COLO668 (cell line): ENCODE results near the gene PHLPP2.

Experiments
- DNase-seq: peaks from one replicate; lab custom pipeline; 2025; ENCODE audit not compliant: unreplicated experiment; lab: John Stamatoyannopoulos, UW

Gene PHLPP2, protein sequence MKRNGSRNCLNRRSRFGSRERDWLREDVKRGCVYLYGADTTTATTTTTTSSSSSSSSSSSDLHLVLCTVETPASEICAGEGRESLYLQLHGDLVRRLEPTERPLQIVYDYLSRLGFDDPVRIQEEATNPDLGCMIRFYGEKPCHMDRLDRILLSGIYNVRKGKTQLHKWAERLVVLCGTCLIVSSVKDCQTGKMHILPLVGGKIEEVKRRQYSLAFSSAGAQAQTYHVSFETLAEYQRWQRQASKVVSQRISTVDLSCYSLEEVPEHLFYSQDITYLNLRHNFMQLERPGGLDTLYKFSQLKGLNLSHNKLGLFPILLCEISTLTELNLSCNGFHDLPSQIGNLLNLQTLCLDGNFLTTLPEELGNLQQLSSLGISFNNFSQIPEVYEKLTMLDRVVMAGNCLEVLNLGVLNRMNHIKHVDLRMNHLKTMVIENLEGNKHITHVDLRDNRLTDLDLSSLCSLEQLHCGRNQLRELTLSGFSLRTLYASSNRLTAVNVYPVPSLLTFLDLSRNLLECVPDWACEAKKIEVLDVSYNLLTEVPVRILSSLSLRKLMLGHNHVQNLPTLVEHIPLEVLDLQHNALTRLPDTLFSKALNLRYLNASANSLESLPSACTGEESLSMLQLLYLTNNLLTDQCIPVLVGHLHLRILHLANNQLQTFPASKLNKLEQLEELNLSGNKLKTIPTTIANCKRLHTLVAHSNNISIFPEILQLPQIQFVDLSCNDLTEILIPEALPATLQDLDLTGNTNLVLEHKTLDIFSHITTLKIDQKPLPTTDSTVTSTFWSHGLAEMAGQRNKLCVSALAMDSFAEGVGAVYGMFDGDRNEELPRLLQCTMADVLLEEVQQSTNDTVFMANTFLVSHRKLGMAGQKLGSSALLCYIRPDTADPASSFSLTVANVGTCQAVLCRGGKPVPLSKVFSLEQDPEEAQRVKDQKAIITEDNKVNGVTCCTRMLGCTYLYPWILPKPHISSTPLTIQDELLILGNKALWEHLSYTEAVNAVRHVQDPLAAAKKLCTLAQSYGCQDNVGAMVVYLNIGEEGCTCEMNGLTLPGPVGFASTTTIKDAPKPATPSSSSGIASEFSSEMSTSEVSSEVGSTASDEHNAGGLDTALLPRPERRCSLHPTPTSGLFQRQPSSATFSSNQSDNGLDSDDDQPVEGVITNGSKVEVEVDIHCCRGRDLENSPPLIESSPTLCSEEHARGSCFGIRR (N-terminal part only)

DNA sequence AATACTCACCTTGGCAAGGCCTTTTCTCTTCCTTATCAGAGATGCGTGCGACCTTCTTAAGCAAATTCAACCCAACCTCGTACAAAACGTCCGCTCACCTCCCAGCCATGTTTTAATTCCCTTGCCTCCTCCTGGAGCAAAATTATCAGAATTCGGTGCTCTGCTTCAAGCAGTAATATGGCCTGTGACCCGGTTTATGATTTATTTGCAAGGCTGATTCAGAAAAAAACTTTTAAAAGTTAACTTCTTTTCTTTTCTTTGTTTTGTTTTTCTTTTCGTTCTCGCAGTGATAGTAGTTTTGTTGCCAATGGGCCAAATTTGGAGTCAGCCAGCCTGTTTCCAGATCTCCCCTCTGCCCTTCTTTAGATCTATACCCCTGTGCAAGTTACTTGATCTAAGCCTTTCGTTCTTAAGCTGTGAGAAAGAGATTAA is at the start of gene PHLPP2:
Gene PHLPP2 (minus strand): TSS at position 382 of the 432 bp plus-strand sequence. CDS start 9,906 bp downstream, outside the sequence.
- no peak for DNase-seq

DNA sequence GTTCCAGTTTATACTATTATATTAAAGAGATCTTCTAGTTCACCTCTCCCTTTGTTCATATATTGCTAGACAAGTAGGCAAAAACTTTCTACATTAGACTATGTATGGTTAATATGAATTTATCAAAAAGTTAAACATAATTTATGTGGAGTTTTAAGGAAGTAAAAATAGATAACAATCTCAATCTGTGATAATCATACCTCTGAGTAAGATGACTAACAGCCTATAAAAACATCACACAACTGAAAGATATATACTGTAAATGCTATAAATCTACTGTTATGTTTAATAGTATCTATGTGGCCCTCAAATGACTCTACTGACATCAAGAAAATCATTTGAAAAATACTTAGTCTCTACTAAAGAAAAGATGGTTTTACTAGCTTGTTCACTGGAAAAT is 47.1 kb upstream of the PHLPP2 start:
- DNase-seq = no peak

DNA sequence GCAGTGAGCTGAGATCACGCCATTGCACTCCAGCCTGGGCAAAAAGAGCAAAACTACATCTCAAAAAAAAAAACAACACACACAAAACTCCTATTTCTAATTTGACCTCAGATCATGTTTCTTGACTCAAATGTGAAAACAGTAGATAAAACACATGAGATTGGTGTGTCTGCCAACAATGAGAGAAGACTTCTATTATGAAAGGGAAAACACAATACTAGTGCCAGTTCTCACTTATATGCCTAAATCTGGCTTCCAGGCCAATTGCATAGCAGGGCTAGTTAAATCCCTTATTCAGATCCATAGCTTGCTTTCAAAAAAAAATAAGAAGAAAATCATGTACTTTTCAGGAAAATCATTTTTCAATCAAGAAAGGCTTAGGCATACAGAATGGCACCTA is 44.7 kb upstream of the PHLPP2 start:
- DNase-seq = no peak

DNA sequence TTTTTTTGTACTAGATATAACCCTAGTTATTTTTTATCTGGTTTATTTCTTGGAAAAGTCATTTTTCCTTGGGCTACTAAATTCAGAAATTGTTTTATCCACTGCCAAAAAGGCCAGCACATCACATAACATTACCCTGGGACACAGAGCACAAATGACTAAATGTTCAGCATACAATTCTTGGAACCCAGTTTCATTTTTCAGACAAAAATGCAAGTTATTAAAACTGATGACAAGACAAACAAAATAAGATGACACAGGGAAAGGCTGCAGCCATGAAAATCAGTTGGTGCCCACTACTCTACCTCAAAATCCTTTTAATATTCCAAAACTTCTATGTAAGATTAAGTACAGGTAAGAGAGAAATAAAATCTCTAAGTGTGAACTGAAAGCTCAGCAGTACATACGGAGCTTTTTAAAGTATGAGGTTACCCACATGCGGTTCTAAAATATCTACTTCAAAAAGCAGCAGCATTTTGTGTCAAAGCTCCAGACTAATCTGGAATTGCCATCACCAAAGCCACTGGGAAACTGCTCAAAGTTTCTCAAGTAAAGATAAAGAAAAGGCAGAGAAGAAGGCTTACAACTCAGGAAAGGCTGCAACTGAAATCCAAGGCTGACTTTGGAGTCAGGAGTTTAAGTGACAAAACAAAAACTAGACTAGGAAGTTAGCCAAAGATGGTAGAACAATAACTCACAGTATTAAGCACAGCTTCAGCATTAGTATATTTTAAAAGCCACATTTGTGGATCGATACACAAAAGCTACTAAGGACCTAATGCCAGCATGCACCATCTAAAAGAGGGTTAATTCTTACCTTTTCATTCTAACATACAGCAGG is 42.8 kb upstream of the PHLPP2 start:
- DNase-seq = no peak

DNA sequence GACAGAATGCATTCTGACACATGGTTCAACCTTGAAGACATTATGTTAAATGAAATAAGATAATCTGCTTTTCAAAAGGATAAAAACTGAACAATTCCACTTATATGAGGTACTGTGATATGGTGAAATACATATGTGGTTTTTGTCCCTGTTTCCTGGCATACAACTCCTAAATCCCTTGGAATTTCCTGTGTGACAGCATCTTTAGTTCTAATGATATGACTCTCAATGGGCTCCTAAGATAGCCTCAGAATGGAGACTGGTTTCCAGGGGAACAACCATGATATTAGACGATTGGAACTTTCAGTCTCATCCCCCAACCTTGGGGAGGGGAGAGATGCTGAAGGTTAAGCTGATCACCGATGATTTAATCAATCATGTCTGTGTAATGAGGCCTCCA is 37.7 kb upstream of the PHLPP2 start:
- no peak for DNase-seq

DNA sequence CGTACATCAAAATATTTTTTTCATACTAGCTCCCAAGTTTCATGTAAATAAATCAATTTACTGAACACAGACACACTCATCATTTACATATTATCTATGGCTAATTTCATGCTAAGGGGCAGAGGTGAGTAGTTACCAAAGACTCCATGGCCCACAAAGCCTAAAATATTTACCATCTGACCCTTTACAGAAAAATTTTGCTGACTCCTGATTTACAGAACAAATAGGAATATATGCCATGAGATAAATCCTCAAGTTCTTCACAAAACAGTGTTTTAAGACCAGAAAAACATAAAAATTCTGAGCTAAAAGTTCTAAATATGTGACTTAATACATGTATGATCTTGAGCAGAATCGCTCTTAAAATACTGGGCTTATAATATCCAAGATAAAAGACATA is 36.6 kb upstream of the PHLPP2 start:
- no peak for DNase-seq

DNA sequence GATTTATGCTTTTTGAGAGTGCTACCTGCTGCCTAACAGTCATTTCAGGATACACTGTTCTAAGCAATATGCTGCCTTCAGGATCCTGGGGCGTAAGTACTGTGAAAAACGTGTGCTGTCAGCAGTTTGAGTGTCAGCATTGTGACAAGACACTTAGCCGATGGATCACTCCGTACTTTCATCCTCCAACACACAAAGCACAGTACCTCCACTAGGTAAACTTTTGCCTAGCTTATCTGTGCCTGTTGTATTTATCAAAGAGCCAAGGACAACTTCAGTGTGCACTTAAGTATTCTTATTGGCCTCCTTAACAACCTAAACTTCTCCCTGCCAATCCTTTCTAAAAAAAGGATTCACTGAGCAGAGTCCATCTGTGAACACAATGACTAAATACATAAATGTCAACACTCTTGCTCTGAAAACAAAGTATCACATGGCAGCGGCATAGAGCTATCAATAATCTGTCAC is 33.8 kb upstream of the PHLPP2 start:
- no peak for DNase-seq

DNA sequence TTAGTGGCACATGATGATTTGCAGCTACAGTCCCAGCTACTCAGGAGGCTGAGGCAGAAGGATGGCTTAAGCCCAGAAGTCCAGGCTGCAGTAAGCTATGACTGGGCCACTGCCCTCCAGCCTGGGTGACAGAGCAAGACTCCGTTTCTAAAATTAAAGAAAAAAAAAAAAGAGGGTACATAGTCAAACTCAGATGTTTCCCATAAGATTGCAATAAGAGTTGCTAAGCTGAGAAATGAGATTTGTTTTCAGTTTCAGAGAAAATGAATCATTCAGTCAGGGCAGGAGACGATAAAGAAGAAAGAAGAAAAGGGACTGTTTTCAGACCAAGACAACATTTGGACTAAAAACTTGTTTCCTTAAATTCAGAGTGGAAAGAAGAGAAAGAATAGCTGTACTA is 30.2 kb upstream of the PHLPP2 start:
- no peak for DNase-seq

DNA sequence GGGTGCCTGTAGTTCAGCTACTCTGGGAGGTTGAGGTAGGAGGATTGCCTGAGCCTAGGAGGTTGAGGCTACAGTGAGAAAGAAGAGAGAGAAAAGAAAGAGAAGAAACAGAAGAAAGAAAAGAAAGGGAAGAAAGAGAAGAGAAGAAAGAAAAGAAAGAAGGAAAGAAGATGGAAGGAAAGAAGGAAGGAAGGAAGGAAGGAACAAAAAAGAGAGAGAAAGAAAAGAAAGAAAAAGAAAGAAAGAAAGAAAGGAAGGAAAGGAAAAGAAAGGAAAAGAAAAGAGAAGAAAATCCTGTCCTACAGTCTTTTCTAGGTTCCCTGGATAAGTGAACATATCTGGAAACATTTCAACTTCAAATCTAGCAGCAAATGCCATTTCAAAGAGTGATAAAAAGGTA is 29.6 kb upstream of the PHLPP2 start:
- no peak for DNase-seq

DNA sequence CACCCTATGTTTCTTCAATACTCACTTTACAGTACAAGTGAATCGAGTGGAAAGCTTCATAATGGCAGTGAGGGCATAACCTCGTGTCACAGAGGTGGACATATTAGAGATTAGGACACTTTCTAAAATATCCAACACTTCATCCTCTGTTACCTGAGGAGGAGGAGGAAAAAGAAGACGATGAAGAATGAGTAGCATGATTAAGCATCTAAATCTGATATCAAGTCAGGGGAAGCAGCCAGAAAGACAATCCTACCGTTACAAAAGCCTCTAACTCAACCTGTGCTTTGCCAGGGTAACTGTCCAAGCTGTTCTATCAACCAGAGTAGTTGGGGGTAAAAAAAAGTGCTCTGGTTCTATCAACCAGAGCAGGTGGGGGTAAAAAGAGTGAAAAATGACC is 23.7 kb upstream of the PHLPP2 start:
- DNase-seq = no peak

DNA sequence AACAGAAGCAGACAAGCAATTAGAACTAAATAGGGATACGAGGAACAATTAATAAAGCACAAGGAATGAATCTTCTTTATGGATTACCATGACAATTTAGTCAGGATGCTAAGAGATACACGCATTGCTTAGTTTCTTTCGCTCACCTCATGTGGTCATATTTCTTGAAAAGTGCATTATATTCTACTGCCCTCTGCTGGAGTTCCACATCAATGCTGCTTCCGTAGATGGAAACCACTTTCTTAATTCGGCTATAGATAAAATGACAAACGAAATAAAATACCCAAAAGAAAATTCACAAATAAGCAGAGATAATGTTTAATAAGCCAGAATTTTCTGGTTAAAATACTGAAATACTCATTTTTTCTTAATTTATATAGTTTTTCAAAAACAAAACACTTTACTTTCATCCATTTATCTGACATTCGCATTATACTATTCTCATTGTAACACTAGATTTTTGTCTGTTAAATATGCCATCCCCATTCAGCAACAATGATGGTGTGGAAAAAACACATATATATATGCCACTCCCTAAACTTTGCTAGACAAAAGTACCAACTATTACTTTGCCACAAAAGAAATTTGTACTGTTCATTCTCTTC is 22.0 kb upstream of the PHLPP2 start:
- peak; percentile 5 for DNase-seq

DNA sequence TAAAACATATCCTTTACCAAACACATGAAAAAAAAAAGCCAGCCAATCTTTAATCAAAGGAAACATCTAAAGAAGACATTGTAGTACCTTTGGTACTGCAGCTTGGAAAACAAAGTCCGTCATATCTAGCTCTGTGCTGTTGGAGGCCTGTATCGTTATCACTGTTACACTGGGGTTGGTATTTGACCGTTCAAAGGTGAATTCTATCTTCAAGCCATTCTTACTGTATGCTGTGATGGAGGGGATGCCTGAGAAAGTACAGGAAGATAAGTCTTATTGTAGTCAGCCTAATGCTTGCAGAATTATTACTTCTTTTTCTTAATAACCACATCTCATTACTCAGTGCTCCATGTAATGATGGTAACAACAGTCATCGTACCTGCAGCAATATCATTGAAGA is 14.4 kb upstream of the PHLPP2 start:
- DNase-seq = no peak

DNA sequence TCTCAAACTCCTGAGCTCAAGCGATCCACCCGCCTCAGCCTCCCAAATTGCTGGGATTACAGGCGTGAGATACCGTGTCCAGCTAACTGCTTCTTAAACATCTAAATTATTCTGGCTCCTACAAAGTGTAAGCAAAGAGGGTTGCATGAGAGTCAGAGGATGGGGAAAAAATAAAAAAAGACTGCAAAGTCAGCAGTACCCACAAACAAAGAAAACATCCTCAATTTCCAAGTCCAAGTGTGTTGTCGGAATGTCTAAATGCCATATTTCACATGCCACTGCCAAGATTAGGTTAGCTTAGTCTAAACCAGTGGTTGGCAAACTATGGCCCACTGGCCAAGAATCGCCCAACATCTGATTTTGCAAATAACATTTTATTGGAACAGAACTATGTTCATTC is 13.0 kb upstream of the PHLPP2 start:
- DNase-seq = no peak

DNA sequence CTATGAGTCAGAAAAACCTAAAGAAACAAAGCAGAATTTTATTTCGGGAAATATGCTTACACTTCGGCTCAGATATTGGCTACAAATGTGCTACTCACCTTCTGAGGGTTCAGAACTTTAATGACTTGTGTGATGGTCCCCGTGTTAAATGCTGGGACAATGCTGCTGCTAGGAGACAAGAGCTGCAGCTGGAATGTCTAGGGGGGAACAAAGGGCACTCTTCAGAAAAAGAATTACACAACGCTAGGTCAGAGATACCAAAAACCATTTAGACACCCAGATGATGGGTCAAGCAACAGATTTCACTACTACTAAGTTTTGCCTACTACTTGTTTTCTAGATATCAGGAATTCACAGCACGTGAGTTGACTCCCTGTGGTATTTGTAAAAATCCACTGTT is 10.0 kb upstream of the PHLPP2 start:
- no peak for DNase-seq

DNA sequence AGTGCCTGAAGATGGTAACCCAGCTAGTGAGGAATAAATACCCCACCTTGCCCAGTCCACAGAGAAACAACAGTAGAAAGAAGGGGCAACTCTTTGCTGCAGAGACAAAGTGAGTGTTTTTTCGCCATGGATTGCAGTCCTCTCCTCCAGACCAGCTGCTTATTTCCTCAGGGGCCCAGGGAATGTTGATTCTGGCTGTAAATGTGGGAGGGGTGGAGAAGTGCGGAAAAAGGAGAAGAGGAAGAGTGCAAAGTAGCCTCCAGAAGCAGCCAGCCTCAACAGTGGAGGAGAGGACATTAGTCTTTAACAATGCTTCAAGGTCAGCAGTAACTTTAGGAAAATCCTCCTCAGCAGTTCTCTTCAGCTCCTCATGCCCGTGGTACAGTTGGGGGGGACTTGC is 8.1 kb upstream of the PHLPP2 start:
- DNase-seq = no peak

DNA sequence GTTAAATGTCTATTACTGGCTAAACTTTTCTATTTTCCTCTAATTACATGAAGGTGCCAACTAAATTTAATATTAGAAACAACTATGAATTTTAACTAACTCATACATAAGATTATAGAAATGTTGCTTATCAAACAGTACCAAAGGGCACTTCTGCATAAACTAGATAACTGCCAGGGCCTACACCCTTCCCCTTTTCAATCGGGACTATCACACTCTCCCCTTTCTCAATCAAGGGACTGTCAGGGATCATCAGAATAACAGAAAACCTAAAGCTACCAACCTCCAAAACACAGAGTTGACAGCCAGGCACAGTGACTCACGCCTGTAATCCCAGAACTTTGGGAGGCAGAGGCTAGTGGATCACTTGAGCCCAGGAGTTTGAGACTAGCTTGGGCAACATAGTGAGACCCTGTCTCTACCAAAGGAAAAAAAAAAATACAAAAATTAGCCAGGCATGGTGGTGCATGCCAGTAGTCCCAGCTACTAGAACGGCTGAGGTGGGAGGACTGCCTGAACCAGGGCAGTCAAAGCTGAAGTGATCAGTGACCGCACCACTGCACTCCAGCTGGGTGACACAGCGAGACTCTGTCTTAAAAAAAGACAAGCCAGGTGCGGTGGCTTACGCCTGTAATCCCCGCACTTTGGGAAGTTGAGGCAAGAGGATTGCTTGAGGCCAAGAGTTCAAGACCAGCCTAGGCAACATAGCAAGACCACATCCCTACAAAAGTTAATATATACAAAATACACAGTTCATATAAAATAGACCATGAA is 3.2 kb upstream of the PHLPP2 start:
- no peak for DNase-seq

DNA sequence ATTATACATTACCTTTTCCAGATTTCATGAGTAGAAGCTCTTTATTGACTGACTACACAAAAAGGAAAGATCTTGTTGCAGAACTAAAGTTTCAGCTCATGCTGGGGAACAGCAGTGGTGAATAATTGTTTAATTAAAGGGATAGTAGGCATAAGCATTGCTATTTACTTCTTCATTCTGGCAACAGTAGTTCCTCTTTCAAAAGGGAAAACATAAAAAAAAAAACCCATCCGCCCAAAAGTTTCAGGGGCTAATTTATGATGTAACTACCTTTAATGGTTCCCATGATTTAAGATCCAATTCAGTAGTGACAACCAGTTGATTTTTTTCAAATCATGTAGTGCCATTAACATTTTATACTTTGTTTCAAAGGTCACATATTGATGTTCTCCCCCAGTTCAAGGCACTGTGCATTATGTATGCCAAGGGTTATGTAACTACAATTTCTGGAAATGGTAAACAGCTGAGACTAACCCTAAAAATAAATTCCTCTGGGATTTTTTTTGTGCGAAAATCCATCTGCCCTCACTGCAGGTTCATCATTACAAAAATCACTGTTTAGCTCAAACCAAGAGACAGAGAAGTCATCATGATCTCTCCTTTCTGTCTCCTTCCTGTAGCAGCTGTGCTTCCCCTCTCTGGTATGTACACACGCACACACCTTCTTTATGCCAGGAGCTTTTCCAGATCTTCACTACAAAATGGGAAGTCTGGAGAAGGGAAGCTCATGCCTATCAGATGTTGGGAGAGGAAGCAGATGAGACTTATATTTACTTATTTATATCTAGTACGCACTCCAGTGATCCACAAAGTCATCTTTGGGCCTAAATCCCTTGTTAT is 2.2 kb upstream of the PHLPP2 start:
- DNase-seq = no peak

DNA sequence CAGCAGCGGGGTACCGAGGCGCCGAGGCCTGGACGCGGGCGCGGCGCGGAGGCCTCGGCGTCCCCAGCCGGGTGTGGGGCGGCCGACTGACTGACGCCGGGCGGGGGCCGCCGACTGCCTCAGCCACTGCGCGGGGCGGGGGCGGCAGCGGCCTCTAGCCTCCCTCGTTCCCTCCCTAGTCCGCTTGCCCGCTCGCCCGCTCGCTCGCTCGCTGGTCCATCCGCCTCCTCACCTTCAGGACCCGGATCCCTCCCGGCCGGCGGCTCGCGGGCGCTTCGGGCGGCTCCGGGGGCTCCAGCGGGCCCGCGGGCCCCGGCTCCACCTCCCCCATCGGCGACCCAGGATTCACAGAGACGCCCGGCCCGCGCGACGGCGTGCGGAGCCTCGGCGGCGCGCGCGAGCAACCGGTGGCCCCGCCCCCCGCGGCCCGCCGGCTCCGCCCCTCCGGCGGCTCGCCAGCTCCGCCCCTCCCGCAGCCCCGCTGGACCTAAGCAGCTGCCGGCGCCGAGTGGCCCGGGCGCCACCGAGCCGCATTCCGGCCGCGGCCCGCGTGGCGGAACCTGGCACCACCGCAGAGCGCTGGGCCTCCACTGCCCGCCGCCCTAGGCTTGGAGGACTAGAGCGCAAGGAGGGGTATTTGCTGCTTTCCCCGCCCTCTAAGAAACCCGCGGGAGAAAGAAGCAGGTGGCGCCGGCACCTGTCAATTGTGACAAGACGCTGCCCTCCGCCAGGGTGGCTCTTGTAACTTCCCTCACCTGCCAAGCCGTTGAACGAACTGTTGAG is 773 bp downstream of the PHLPP2 start:
- DNase-seq = peak; percentile 88
